Coronary artery (tissue), 2 donors: ENCODE results near the gene NT5C1B.

Source experiments
- DNase-seq: peaks from one replicate; pipeline ENCODE4 v3.0.0-alpha.2; 2017; ENCODE audit warnings: low spot score
- H3K27ac ChIP-seq, 2 donors: fragments of 200-600 bp; sonication (generic); one replicate each; pipeline ENCODE4 v1.5.1; 2016 to 2019
- H3K4me3 ChIP-seq: fragments of 200-600 bp; sonication (generic); 2 replicates; pipeline ENCODE4 v1.5.1; 2016; ENCODE audit warnings: mild to moderate bottlenecking, moderate library complexity
- CTCF ChIP-seq: fragments of 200-600 bp; sonication (generic); IDR thresholded peaks from one replicate; pipeline ENCODE4 v1.5.1; 2019; ENCODE audit warnings: antibody characterized with exemption

The NT5C1B gene

GRCh38 chr2:18592372-18592771 lies 3.0 kb upstream of the NT5C1B start:
- H3K27ac ChIP-seq, result no peak overlapping the region
- no peak for DNase-seq
- TF ChIP-seq CTCF, result no peak
- no peak overlapping the region for H3K4me3 ChIP-seq

GRCh38 chr2:18588802-18589201 lies 567 bp downstream of the NT5C1B start:
- TF ChIP-seq CTCF, result no peak
- no peak for DNase-seq
- H3K4me3 ChIP-seq, result no peak overlapping the region
- no peak overlapping the region for H3K27ac ChIP-seq

GRCh38 chr2:18588049-18588448 lies 1.3 kb downstream of the NT5C1B start:
- Histone ChIP-seq H3K4me3 (no peak overlapping the region), H3K27ac (no peak overlapping the region)
- no peak for DNase-seq
- no peak for TF ChIP-seq CTCF

GRCh38 chr2:18585526-18585925 lies 3.8 kb downstream of the NT5C1B start:
- no peak overlapping the region for H3K27ac ChIP-seq
- no peak for TF ChIP-seq CTCF
- no peak for DNase-seq
- no peak overlapping the region for H3K4me3 ChIP-seq

GRCh38 chr2:18584608-18584954 lies 4.8 kb downstream of the NT5C1B start:
- DNase-seq, result no peak
- H3K27ac ChIP-seq, result no peak overlapping the region
- no peak for TF ChIP-seq CTCF
- H3K4me3 ChIP-seq, result no peak overlapping the region

GRCh38 chr2:18583905-18584607 lies 5.3 kb downstream of the NT5C1B start:
- no peak for TF ChIP-seq CTCF
- H3K4me3 ChIP-seq, result no peak overlapping the region
- H3K27ac ChIP-seq, result no peak overlapping the region
- no peak for DNase-seq

GRCh38 chr2:18580606-18581005 lies 8.8 kb downstream of the NT5C1B start:
- no peak overlapping the region for H3K27ac ChIP-seq
- no peak for TF ChIP-seq CTCF
- no peak for DNase-seq
- H3K4me3 ChIP-seq, result no peak overlapping the region
